IPS-18a (cell line): ENCODE data around the gene SNORC.

Source experiments
- H3K27ac ChIP-seq: one replicate; pipeline ENCODE4 v1.5.1; 2013; ENCODE audit warnings: low read length
- H3K27me3 ChIP-seq: one replicate; pipeline ENCODE4 v1.6.1; 2013; ENCODE audit warnings: mild to moderate bottlenecking, low read length; ENCODE audit not compliant: control insufficient read depth, insufficient read depth
- H3K36me3 ChIP-seq: one replicate; pipeline ENCODE4 v1.6.1; 2013; ENCODE audit warnings: low read depth, low read length; ENCODE audit not compliant: control insufficient read depth
- H3K4me1 ChIP-seq: one replicate; pipeline ENCODE4 v1.6.1; 2013; ENCODE audit warnings: low read depth, low read length; ENCODE audit not compliant: control insufficient read depth
- H3K4me3 ChIP-seq: one replicate; pipeline ENCODE4 v1.5.1; 2013; ENCODE audit warnings: low read length
- H3K9ac ChIP-seq: one replicate; pipeline ENCODE4 v1.6.1; 2013; ENCODE audit warnings: mild to moderate bottlenecking, low read length, moderate library complexity
- H3K9me3 ChIP-seq: one replicate; pipeline ENCODE4 v1.6.1; 2013; ENCODE audit warnings: low read depth, low read length; ENCODE audit not compliant: control insufficient read depth

The SNORC gene

GRCh38 chr2:232870018-232870765 is at the start of gene SNORC:
Gene SNORC (plus strand): TSS chr2:232870264. CDS start chr2:232870342, 78 bp downstream.
- no peak within 1 kb of the TSS for H3K27ac ChIP-seq
- peaks cover 2% of the 10 kb centered on the region for H3K27me3 ChIP-seq
- H3K4me3 ChIP-seq = no peak within 1 kb of the TSS
- H3K4me1 ChIP-seq = no peaks in the 10 kb centered on the region
- no peak within 1 kb of the TSS for H3K9ac ChIP-seq
- H3K36me3 ChIP-seq = no peaks in the 10 kb centered on the region
- H3K9me3 ChIP-seq = no peaks in the 10 kb centered on the region

DNA sequence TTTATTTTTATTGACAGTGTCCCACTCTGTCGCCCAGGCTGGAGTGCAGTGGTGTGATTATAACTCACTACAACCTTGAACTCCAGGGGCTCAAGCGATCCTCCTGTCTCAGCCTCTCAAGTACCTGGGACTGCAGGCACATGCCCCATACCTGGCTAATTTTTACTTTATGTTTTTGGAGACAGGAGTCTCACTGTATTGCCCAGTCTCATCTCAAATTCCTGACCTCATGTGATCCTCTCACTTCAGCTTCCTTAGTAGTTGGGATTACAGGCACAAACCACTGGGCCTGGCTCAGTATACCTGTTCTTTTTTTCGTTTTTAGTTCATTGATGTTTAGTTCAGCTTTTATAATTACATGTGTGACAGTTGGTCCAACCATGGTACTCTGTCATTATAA is 40.1 kb upstream of the SNORC start:
- no peak overlapping the region for H3K27ac ChIP-seq
- H3K9ac ChIP-seq = no peak overlapping the region
- no peaks in the 10 kb centered on the region for H3K4me1 ChIP-seq
- peaks cover 38% of the 10 kb centered on the region for H3K36me3 ChIP-seq
- no peaks in the 10 kb centered on the region for H3K27me3 ChIP-seq
- H3K4me3 ChIP-seq = no peak overlapping the region
- no peaks in the 10 kb centered on the region for H3K9me3 ChIP-seq

- peaks cover 40% of the 10 kb centered on the region for H3K36me3 ChIP-seq
- no peaks in the 10 kb centered on the region for H3K4me1 ChIP-seq
- no peaks in the 10 kb centered on the region for H3K27me3 ChIP-seq
- H3K9me3 ChIP-seq = no peaks in the 10 kb centered on the region
- no peak overlapping the region for H3K9ac ChIP-seq
- no peak overlapping the region for H3K4me3 ChIP-seq
- no peak overlapping the region for H3K27ac ChIP-seq
Observed at GRCh38 chr2:232831496-232831895, 38.6 kb upstream of the SNORC start.

DNA sequence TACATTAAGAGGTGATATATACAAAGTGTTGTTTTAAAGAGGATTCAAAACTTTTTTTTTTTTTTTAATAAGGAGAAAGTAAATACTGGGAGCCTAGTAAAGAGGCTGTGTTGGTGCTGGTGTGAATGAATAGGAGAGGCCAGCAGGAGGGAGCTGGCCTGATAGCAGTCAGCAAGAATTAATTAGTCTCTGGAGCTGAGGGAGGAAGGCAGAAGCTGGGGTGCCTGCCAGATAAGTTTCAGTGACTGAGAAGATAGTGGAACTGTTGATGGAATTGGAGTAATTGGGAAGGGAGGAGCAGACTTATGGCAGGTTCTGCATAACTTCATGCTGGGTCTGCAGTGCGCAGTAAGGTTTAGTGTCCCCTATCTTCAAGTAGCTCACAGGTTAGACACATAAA is 36.2 kb upstream of the SNORC start:
- Histone ChIP-seq H3K9me3 (no peaks in the 10 kb centered on the region), H3K4me3 (no peak overlapping the region), H3K4me1 (no peaks in the 10 kb centered on the region), H3K36me3 (peaks cover 51% of the 10 kb centered on the region), H3K27ac (no peak overlapping the region), H3K9ac (no peak overlapping the region), H3K27me3 (no peaks in the 10 kb centered on the region)

GRCh38 chr2:232835687-232836208 is 34.3 kb upstream of the SNORC start:
- no peaks in the 10 kb centered on the region for H3K9me3 ChIP-seq
- no peaks in the 10 kb centered on the region for H3K27me3 ChIP-seq
- H3K4me3 ChIP-seq = no peak overlapping the region
- peaks cover 68% of the 10 kb centered on the region for H3K36me3 ChIP-seq
- no peaks in the 10 kb centered on the region for H3K4me1 ChIP-seq
- H3K27ac ChIP-seq = no peak overlapping the region
- no peak overlapping the region for H3K9ac ChIP-seq

- no peak overlapping the region for H3K4me3 ChIP-seq
- no peak overlapping the region for H3K27ac ChIP-seq
- no peaks in the 10 kb centered on the region for H3K27me3 ChIP-seq
- peaks cover 64% of the 10 kb centered on the region for H3K36me3 ChIP-seq
- no peak overlapping the region for H3K9ac ChIP-seq
- no peaks in the 10 kb centered on the region for H3K9me3 ChIP-seq
- H3K4me1 ChIP-seq = no peaks in the 10 kb centered on the region
Observed at GRCh38 chr2:232836934-232837333, 33.1 kb upstream of the SNORC start.

DNA sequence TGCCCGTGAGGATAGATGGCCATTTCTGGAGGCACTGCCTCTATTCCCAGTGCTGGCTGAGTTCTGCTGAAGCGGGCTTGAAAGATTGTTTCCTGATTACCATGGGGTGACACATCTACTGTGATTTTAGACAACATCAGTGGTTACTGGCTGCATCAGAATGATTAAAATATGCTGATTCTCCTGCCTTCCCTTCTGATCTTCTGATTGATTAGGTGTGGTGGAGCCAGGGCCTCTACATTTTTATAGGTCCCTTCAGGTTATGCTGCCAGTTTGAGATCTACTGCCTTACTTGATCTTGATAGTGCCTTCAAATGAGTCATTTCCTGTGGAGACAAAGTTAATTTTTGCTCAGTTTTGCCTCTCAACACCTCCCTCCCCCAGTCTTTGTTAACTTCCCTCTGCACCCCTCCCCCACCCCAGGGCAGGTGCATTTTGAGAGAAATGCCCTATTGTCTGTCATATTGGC is 31.6 kb upstream of the SNORC start:
- H3K4me1 ChIP-seq = no peaks in the 10 kb centered on the region
- H3K4me3 ChIP-seq = no peak overlapping the region

DNA sequence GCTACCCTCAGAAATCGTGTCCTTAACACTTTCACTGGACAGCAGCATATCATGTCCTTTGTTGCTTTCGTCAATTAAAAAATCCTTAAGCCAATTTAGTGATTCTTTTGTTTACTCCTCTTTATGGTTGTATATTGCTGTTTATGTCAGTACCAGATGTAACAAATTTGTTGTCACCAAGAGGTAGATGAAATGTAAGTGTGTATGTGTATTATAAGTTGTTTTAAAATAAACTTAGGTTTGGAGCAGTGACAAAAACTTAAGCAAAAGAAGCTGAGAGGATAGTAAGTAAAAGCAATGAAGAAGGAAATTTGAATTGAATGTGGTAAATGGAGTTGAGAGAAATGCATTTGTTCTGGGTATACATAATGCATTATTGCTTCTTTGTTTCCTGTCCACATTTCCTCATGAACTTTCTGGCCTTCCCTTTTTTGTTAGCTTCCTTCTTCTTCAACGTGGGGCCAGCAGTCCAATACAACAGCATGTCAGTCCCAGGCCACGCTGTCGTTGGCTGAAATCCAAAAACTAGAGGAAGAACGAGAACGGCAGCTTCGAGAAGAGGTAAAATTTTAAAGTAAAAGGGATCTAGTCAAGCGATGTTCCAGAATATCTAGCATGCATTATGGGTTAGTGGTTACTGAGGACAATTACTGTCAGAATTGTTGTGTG is 30.5 kb upstream of the SNORC start:
- Histone ChIP-seq H3K27ac (no peak overlapping the region), H3K4me1 (no peaks in the 10 kb centered on the region), H3K9ac (no peak overlapping the region), H3K9me3 (no peaks in the 10 kb centered on the region), H3K36me3 (peaks cover 56% of the 10 kb centered on the region), H3K27me3 (no peaks in the 10 kb centered on the region), H3K4me3 (no peak overlapping the region)

More for the DNA sequence above, 31.6 kb upstream of the SNORC start:
- H3K9ac ChIP-seq = no peak overlapping the region
- no peaks in the 10 kb centered on the region for H3K9me3 ChIP-seq
- no peak overlapping the region for H3K27ac ChIP-seq
- H3K36me3 ChIP-seq = peaks cover 57% of the 10 kb centered on the region
- H3K27me3 ChIP-seq = no peaks in the 10 kb centered on the region

GRCh38 chr2:232842689-232843088 is 27.4 kb upstream of the SNORC start:
- Histone ChIP-seq H3K9me3 (no peaks in the 10 kb centered on the region), H3K9ac (no peak overlapping the region), H3K36me3 (peaks cover 67% of the 10 kb centered on the region), H3K27ac (no peak overlapping the region), H3K4me3 (no peak overlapping the region), H3K27me3 (no peaks in the 10 kb centered on the region), H3K4me1 (no peaks in the 10 kb centered on the region)

DNA sequence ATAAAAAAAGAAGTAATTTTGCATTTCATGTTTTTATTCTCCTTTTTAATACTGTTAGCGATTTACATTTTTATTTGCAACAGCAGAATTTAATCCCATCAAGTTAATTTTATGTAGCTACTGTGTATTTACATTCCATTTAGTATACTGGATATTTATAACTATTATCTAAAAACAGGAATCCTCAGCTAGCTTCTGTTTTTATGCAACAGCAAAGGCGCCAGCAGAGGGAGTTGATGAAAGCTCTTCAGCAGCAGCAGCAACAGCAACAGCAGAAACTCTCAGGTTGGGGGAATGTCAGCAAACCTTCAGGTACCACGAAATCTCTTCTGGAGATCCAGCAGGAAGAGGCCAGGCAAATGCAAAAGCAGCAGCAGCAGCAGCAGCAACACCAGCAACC is 26.2 kb upstream of the SNORC start:
- no peaks in the 10 kb centered on the region for H3K27me3 ChIP-seq
- peaks cover 74% of the 10 kb centered on the region for H3K36me3 ChIP-seq
- no peak overlapping the region for H3K27ac ChIP-seq
- H3K9me3 ChIP-seq = no peaks in the 10 kb centered on the region
- H3K4me1 ChIP-seq = no peaks in the 10 kb centered on the region
- H3K9ac ChIP-seq = no peak overlapping the region
- H3K4me3 ChIP-seq = no peak overlapping the region

- H3K36me3 ChIP-seq = peaks cover 75% of the 10 kb centered on the region
- no peak overlapping the region for H3K9ac ChIP-seq
- no peaks in the 10 kb centered on the region for H3K4me1 ChIP-seq
- H3K4me3 ChIP-seq = no peak overlapping the region
- no peaks in the 10 kb centered on the region for H3K9me3 ChIP-seq
- no peaks in the 10 kb centered on the region for H3K27me3 ChIP-seq
- H3K27ac ChIP-seq = no peak overlapping the region
Observed at GRCh38 chr2:232846055-232846454, 24.0 kb upstream of the SNORC start.
